ENCODE data around the gene RIMKLB. TPM values are rescaled to one million over a fixed set of nuclear protein-coding genes. Genes with fewer than 3 reads are reported as not detected.

RIMKLB gene
- total RNA-seq, 1 experiment from 2014 or later, result 87.7 TPM

DNA sequence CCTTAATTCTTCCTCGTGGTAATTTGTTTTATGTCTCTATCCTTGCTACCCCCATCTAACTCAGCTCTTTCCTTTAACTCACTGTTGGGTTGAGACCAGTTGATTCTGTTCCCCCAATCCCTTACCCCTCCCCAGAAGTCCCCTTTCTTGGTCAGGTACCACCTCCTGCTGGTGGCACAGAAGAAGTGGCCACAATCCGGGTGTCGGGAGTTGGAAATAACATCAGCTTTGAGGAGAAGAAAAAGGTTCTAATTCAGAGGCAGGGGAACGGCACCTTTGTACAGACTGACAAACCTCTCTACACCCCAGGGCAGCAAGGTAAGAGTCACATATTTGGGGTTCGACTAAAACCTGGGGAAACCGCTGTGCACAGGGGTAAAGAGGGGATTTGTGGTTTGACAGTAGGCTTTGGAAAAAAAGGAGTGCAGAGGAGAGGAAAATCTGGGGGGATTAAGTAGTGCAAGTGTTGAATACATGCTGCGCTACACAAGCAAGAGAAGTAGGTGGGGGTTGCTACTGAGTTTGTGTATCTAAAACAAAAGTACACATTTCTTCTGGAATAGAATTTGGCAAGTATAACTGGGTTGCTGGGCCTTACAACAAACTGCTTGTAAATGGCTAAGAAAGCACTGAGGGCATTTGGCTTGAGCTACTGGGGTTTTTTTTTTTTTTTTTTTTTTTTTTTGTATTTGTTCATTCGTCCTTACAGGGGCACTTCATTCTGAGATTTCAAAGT lies 125.9 kb downstream of the RIMKLB start:
- WGBS (ENCODE audit: extremely low coverage, insufficient read length, low lambda C conversion rate), result no CpG with 5 or more reads among the region's 8 CpGs
- Histone ChIP-seq H3K9me3 (ENCODE audit: control insufficient read depth, low read depth, low read length) (no peaks in the 10 kb centered on the region), H3K23me2 (ENCODE audit: insufficient read length, low read depth, low read length, poor library complexity, severe bottlenecking) (no peaks in the 10 kb centered on the region), H3K79me1 (ENCODE audit: insufficient read depth, low read depth, low read length, poor library complexity, severe bottlenecking) (no peaks in the 10 kb centered on the region), H3K18ac (ENCODE audit: insufficient read length, low read depth, low read length) (no peak overlapping the region), H2BK15ac (ENCODE audit: low read depth, low read length) (no peak overlapping the region), H3K9ac (ENCODE audit: extremely low read depth, insufficient read length, low read length) (peak overlapping the region; percentile 52), H2BK12ac (ENCODE audit: insufficient read length, low read depth, low read length) (no peak overlapping the region), H3K4ac (ENCODE audit: low read depth, low read length) (no peak overlapping the region), H2BK120ac (ENCODE audit: low read depth, low read length, poor library complexity, severe bottlenecking) (no peak overlapping the region), H3K4me1 (ENCODE audit: insufficient read depth, low read length) (peaks cover 6% of the 10 kb centered on the region; the same call in 1 of the 2 replicates), H3K14ac (ENCODE audit: insufficient read depth, low read length) (peak overlapping the region; percentile 66; the same call in 1 of the 2 replicates), H2AFZ (ENCODE audit: low read length) (peak overlapping the region; percentile 35), H3K79me2 (ENCODE audit: insufficient read depth, low read length) (no peaks in the 10 kb centered on the region), H2AK5ac (ENCODE audit: insufficient read length, low read length) (no peak overlapping the region), H3K23ac (ENCODE audit: insufficient read length, low read depth, low read length) (no peak overlapping the region), H2BK20ac (ENCODE audit: low read depth, low read length, poor library complexity, severe bottlenecking) (no peak overlapping the region), H3K56ac (ENCODE audit: insufficient read length, low read depth, low read length) (no peak overlapping the region), H4K8ac (replicated peaks; ENCODE audit: insufficient read length, low read depth, low read length) (no peak overlapping the region), H3K27ac (ENCODE audit: insufficient read length, low read depth, low read length) (no peak overlapping the region), H2BK5ac (ENCODE audit: insufficient read length, low read length) (no peak overlapping the region), H3K27me3 (ENCODE audit: insufficient read depth, low read length) (no peaks in the 10 kb centered on the region), H3K4me2 (ENCODE audit: insufficient read depth, insufficient read length, low read length) (peak overlapping the region; percentile 60), H3T11ph (ENCODE audit: low read length) (no peak overlapping the region), H4K5ac (ENCODE audit: insufficient read length, low read depth, low read length) (no peak overlapping the region), H4K20me1 (ENCODE audit: control insufficient read depth, insufficient read depth, insufficient read length) (no peaks in the 10 kb centered on the region), H4K91ac (ENCODE audit: insufficient read length, low read depth, low read length) (no peak overlapping the region)
- Mint-ChIP-seq H3K4me3 (peak overlapping the region; percentile 42 to 73), H3K36me3 (ENCODE audit: insufficient read depth in 1 of 3, low read depth in 3 of 3) (peaks cover 4 to 23% (median 17%) of the 10 kb centered on the region in 3 experiments; a peak in 6 of 7 replicates), H3K4me1 (peaks cover 37 to 44% of the 10 kb centered on the region in 2 experiments), H3K9me3 (peaks cover 15 to 24% of the 10 kb centered on the region in 2 experiments), H3K27me3 (ENCODE audit: low read depth) (no peaks in the 10 kb centered on the region), H3K27ac (peak overlapping the region; percentile 63 to 80 (median 69); a peak in 6 of 7 replicates)
- peak; percentile 92 for DNase-seq
- TF ChIP-seq, protein P1, sequence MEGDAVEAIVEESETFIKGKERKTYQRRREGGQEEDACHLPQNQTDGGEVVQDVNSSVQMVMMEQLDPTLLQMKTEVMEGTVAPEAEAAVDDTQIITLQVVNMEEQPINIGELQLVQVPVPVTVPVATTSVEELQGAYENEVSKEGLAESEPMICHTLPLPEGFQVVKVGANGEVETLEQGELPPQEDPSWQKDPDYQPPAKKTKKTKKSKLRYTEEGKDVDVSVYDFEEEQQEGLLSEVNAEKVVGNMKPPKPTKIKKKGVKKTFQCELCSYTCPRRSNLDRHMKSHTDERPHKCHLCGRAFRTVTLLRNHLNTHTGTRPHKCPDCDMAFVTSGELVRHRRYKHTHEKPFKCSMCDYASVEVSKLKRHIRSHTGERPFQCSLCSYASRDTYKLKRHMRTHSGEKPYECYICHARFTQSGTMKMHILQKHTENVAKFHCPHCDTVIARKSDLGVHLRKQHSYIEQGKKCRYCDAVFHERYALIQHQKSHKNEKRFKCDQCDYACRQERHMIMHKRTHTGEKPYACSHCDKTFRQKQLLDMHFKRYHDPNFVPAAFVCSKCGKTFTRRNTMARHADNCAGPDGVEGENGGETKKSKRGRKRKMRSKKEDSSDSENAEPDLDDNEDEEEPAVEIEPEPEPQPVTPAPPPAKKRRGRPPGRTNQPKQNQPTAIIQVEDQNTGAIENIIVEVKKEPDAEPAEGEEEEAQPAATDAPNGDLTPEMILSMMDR (conservative IDR thresholded peaks at IDR 0.05), result peak; percentile 95

Measured in H9 (cell line).